GM23248 (cell line): ENCODE data around the gene TIGD6. TPM values are rescaled to one million over a fixed set of nuclear protein-coding genes. Genes with fewer than 3 reads are reported as not detected.

Source experiments
- DNase-seq: peaks from one replicate; pipeline ENCODE4 v3.0.0-alpha.2; 2015
- H2AFZ ChIP-seq: fragments of 200-600 bp; sonication (generic); 2 replicates; pipeline ENCODE4 v1.6.1; 2016; ENCODE audit warnings: antibody characterized with exemption
- H3F3A ChIP-seq: fragments of 200-600 bp; sonication (generic); 2 replicates; pipeline ENCODE4 v1.6.1; 2016; ENCODE audit warnings: mild to moderate bottlenecking, antibody characterized with exemption, mixed run types; ENCODE audit not compliant: insufficient read depth
- H3K27ac ChIP-seq: fragments of 200-600 bp; sonication (generic); 2 replicates; pipeline ENCODE4 v1.5.1; 2016; ENCODE audit warnings: mild to moderate bottlenecking
- H3K27me3 ChIP-seq: fragments of 200-600 bp; sonication (generic); replicated peaks from 2 replicates; pipeline ENCODE4 v1.6.1; 2016; ENCODE audit warnings: mild to moderate bottlenecking; ENCODE audit not compliant: insufficient read depth
- H3K36me3 ChIP-seq: fragments of 200-600 bp; sonication (generic); 2 replicates; pipeline ENCODE4 v1.6.1; 2016; ENCODE audit warnings: low read depth, mild to moderate bottlenecking
- H3K4me1 ChIP-seq: fragments of 200-600 bp; sonication (generic); 2 replicates; pipeline ENCODE4 v1.6.1; 2016; ENCODE audit warnings: mild to moderate bottlenecking; ENCODE audit not compliant: insufficient read depth
- H3K4me2 ChIP-seq: fragments of 200-600 bp; sonication (generic); one replicate; pipeline ENCODE4 v1.6.1; 2016; ENCODE audit warnings: mild to moderate bottlenecking; ENCODE audit not compliant: unreplicated experiment
- H3K4me3 ChIP-seq: fragments of 200-600 bp; sonication (generic); 2 replicates; pipeline ENCODE4 v1.5.1; 2016; ENCODE audit warnings: mild to moderate bottlenecking
- H3K79me2 ChIP-seq: fragments of 200-600 bp; sonication (generic); 2 replicates; pipeline ENCODE4 v1.6.1; 2016; ENCODE audit warnings: mild to moderate bottlenecking; ENCODE audit not compliant: insufficient read depth
- H3K9ac ChIP-seq: fragments of 200-600 bp; sonication (generic); 2 replicates; pipeline ENCODE4 v1.6.1; 2016; ENCODE audit warnings: mild to moderate bottlenecking
- H3K9me2 ChIP-seq: fragments of 200-600 bp; sonication (generic); 2 replicates; pipeline ENCODE4 v1.6.1; 2016; ENCODE audit warnings: mixed run types, mild to moderate bottlenecking, moderate library complexity; ENCODE audit not compliant: insufficient read depth
- H3K9me3 ChIP-seq: fragments of 200-600 bp; sonication (generic); one replicate; pipeline ENCODE4 v1.6.1; 2017; ENCODE audit warnings: low read depth
- H4K20me1 ChIP-seq: fragments of 200-600 bp; sonication (generic); 2 replicates; pipeline ENCODE4 v1.6.0; 2016; ENCODE audit not compliant: insufficient read depth
- EZH2 ChIP-seq: fragments of 200-600 bp; sonication (generic); IDR thresholded peaks from 2 replicates; pipeline ENCODE4 v1.6.1; 2018; ENCODE audit warnings: antibody characterized with exemption, mild to moderate bottlenecking; ENCODE audit not compliant: insufficient read depth, poor library complexity, severe bottlenecking
- EZH2phosphoT487 ChIP-seq: fragments of 200-600 bp; sonication (generic); IDR thresholded peaks from 2 replicates; pipeline ENCODE4 v1.6.1; 2018; ENCODE audit warnings: antibody characterized with exemption, moderate library complexity, mild to moderate bottlenecking, low read depth; ENCODE audit not compliant: insufficient read depth
- WGBS, 2 experiments: methylation state at CpG; one replicate each; pipeline ENCODE4 v1.1.6; 2015 to 2017; ENCODE audit warnings: low lambda C conversion rate in 2 of 2, low coverage in 1 of 2; ENCODE audit errors: missing lambda C conversion rate in 2 of 2; 5-methylcytosine and 5-hydroxymethylcytosine counted together
- in situ Hi-C: fragments of 300-500 bp; cut with MboI; formaldehyde crosslinking; loops from 2 replicates; pipeline ENCODE4 v1.15.0; 2020
- polyA plus RNA-seq: library from polyadenylated mRNA; unstranded; fragments of >200 nt; fragmentation: Nextera tagmentation; extraction: Ambion mirVana; gene quantifications from 2 replicates; pipeline ENCODE4 v1.2.1, GENCODE V29; 2016
- total RNA-seq: library from RNA; depleted of rRNA; stranded (reverse); fragments of >200 nt; shearing (Covaris generic); gene quantifications from 2 replicates; pipeline ENCODE4 v1.2.3, GENCODE V29; 2014

Gene TIGD6
- total and polyA plus RNA-seq, 2 experiments from 2014 or later, result 4.6 to 5.3 TPM

GRCh38 chr5:149953436-149954121 is 46.9 kb downstream of the TIGD6 start:
- no peak overlapping the region for H2AFZ ChIP-seq
- 0 out of 2 replicates have a peak, but pooled peaks cover under 1% of the 10 kb centered on the region for H3F3A ChIP-seq
- in situ Hi-C loops, result no loop called here
- 65 to 70% methylated on average over 8 to 9 of the region's 9 CpGs for WGBS, 2 experiments
- DNase-seq, result no peak
- no peak overlapping the region for H3K4me3 ChIP-seq
- H4K20me1 ChIP-seq, result no peaks in the 10 kb centered on the region
- no peaks in the 10 kb centered on the region for H3K79me2 ChIP-seq
- H3K27me3 ChIP-seq, result 0 out of 2 replicates have a peak, but pooled peaks cover 5% of the 10 kb centered on the region
- TF ChIP-seq EZH2phosphoT487, result no peak
- no peak for TF ChIP-seq EZH2
- H3K9ac ChIP-seq, result no peak overlapping the region
- no peaks in the 10 kb centered on the region for H3K4me1 ChIP-seq
- H3K4me2 ChIP-seq, result no peak overlapping the region
- H3K27ac ChIP-seq, result no peak overlapping the region
- no peaks in the 10 kb centered on the region for H3K36me3 ChIP-seq
- H3K9me3 ChIP-seq, result no peaks in the 10 kb centered on the region
- H3K9me2 ChIP-seq, result no peaks in the 10 kb centered on the region

GRCh38 chr5:149951138-149951749 is 49.2 kb downstream of the TIGD6 start:
- DNase-seq, result no peak
- in situ Hi-C loops, result no loop called here
- 61 to 70% methylated on average over 6 of the region's 6 CpGs for WGBS, 2 experiments
- Histone ChIP-seq H3K9me3 (no peaks in the 10 kb centered on the region), H3K4me3 (no peak overlapping the region), H3K79me2 (no peaks in the 10 kb centered on the region), H3K27me3 (0 out of 2 replicates have a peak, but pooled peaks cover 7% of the 10 kb centered on the region), H3K27ac (no peak overlapping the region), H2AFZ (no peak overlapping the region; the same call in 1 of the 2 replicates), H3K4me2 (no peak overlapping the region), H3K9ac (no peak overlapping the region), H3K36me3 (no peaks in the 10 kb centered on the region), H3K9me2 (no peaks in the 10 kb centered on the region), H3F3A (no peaks in the 10 kb centered on the region), H3K4me1 (no peaks in the 10 kb centered on the region), H4K20me1 (no peaks in the 10 kb centered on the region)
- TF ChIP-seq EZH2, result no peak
- TF ChIP-seq EZH2phosphoT487, result no peak

GRCh38 chr5:149948993-149949392 is 51.5 kb downstream of the TIGD6 start:
- H4K20me1 ChIP-seq, result no peaks in the 10 kb centered on the region
- no peaks in the 10 kb centered on the region for H3K9me2 ChIP-seq
- H3K79me2 ChIP-seq, result no peaks in the 10 kb centered on the region
- no peak overlapping the region for H3K4me3 ChIP-seq
- no peaks in the 10 kb centered on the region for H3F3A ChIP-seq
- no peaks in the 10 kb centered on the region for H3K9me3 ChIP-seq
- no peak overlapping the region for H3K27ac ChIP-seq
- no peaks in the 10 kb centered on the region for H3K4me1 ChIP-seq
- no peak overlapping the region for H2AFZ ChIP-seq
- DNase-seq, result no peak
- H3K4me2 ChIP-seq, result no peak overlapping the region
- WGBS, 2 experiments, result 80 to 84% methylated on average over 5 of the region's 5 CpGs
- TF ChIP-seq EZH2, result no peak
- no peak for TF ChIP-seq EZH2phosphoT487
- 0 out of 2 replicates have a peak, but pooled peaks cover 7% of the 10 kb centered on the region for H3K27me3 ChIP-seq
- in situ Hi-C loops, result no loop called here
- no peaks in the 10 kb centered on the region for H3K36me3 ChIP-seq
- H3K9ac ChIP-seq, result no peak overlapping the region

DNA sequence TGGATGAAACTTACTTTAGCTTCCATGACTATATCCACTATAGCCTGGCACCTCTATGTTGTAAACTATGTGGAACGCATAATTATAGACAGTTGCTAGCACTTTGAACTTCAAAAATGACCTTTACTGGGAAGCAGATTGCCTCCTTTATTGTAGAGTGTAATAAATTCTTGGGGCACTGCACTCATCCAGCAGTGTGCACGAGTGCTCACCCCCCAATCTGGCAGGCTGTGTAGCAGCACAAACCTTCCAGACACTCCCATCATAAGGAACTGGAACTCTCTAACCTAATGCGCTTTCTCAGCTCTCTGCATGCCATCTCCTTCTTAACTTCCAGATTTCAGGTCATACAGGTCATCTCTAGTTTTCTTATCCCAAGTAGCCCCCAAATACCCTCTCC is 54.3 kb downstream of the TIGD6 start:
- no peak for TF ChIP-seq EZH2phosphoT487
- no peak for TF ChIP-seq EZH2
- H3K4me2 ChIP-seq, result no peak overlapping the region
- 0 out of 2 replicates have a peak, but pooled peaks cover 7% of the 10 kb centered on the region for H3K27me3 ChIP-seq
- no peaks in the 10 kb centered on the region for H3K36me3 ChIP-seq
- no peak overlapping the region for H3K9ac ChIP-seq
- H4K20me1 ChIP-seq, result no peaks in the 10 kb centered on the region
- H3K9me3 ChIP-seq, result no peaks in the 10 kb centered on the region
- no peaks in the 10 kb centered on the region for H3F3A ChIP-seq
- H3K4me3 ChIP-seq, result no peak overlapping the region
- WGBS, 2 experiments, result 46 to 52% methylated on average over 3 of the region's 3 CpGs
- no peak overlapping the region for H3K27ac ChIP-seq
- in situ Hi-C loops, result no loop called here
- H3K4me1 ChIP-seq, result no peaks in the 10 kb centered on the region
- H3K9me2 ChIP-seq, result no peaks in the 10 kb centered on the region
- no peak for DNase-seq
- H3K79me2 ChIP-seq, result no peaks in the 10 kb centered on the region
- H2AFZ ChIP-seq, result no peak overlapping the region
